OCI-LY3 (cell line): ENCODE measurements around the gene FYN.
"Not testable (repeated sequence)": the region's sequence is repeated elsewhere in the genome, so short reads cannot be mapped to it uniquely, and the experiment has no call there.

ENCODE experiments used
- H2AFZ ChIP-seq: fragments of 200-600, 300-600 bp; shearing (Covaris generic); 2 replicates; pipeline ENCODE4 v1.6.0; 2014; ENCODE audit warnings: antibody characterized with exemption, low read depth, low read length
- H3K27ac ChIP-seq: fragments of 200-600, 300-600 bp; sonication (generic); 2 replicates; pipeline ENCODE4 v1.5.1; 2014; ENCODE audit warnings: mild to moderate bottlenecking, low read length, moderate library complexity, mixed read lengths
- H3K27me3 ChIP-seq: fragments of 200-600, 300-600 bp; sonication (generic); 2 replicates; pipeline ENCODE4 v1.6.1; 2014; ENCODE audit warnings: low read depth, low read length, mixed read lengths
- H3K36me3 ChIP-seq: fragments of 200-600, 300-600 bp; sonication (generic); replicated peaks from 2 replicates; pipeline ENCODE3; 2014; ENCODE audit warnings: low read depth, low read length, mixed read lengths
- H3K4me1 ChIP-seq: fragments of 300-600, 200-600 bp; sonication (generic); 2 replicates; pipeline ENCODE4 v1.6.1; 2014; ENCODE audit warnings: low read length, mixed read lengths
- H3K4me2 ChIP-seq: fragments of 200-600, 300-600 bp; sonication (generic); 2 replicates; pipeline ENCODE4 v1.6.1; 2014; ENCODE audit warnings: low read length, mixed read lengths
- H3K4me3 ChIP-seq: fragments of 300-600, 200-600 bp; sonication (generic); 2 replicates; pipeline ENCODE4 v1.5.1; 2014; ENCODE audit warnings: antibody characterized with exemption, mild to moderate bottlenecking, low read length, moderate library complexity
- H3K79me2 ChIP-seq: fragments of 300-600, 200-600 bp; shearing (Covaris generic); 2 replicates; pipeline ENCODE4 v1.6.1; 2014; ENCODE audit warnings: mild to moderate bottlenecking, low read length, mixed read lengths
- H3K9ac ChIP-seq: fragments of 300-600, 200-600 bp; shearing (Covaris generic); 2 replicates; pipeline ENCODE4 v1.6.0; 2014; ENCODE audit warnings: mild to moderate bottlenecking, low read length, moderate library complexity
- H3K9me3 ChIP-seq: fragments of 200-600, 300-600 bp; shearing (Covaris generic); 2 replicates; pipeline ENCODE4 v1.6.1; 2014; ENCODE audit warnings: low read length, mixed read lengths; ENCODE audit not compliant: insufficient read depth
- H4K20me1 ChIP-seq: fragments of 200-600, 300-600 bp; sonication (generic); 2 replicates; pipeline ENCODE4 v1.6.1; 2016; ENCODE audit warnings: low read length, mixed read lengths; ENCODE audit not compliant: insufficient read depth
- EZH2phosphoT487 ChIP-seq: fragments of 200-600 bp; shearing (Covaris generic); IDR thresholded peaks from 2 replicates; pipeline ENCODE4 v1.6.1; 2018; ENCODE audit warnings: antibody characterized with exemption, mixed run types, low read depth
- TF ChIP-seq, protein P1 (sequence below): fragments of 200-600, 300-600 bp; sonication (generic); IDR thresholded peaks from 2 replicates; pipeline ENCODE4 v1.5.1; 2014; ENCODE audit warnings: antibody characterized with exemption, low read length, low read depth

The FYN gene

GRCh38 chr6:111792241-111792640, 81.0 kb downstream of the FYN start:
- no peaks in the 10 kb centered on the region for H3K79me2 ChIP-seq
- no peak overlapping the region for H3K9ac ChIP-seq
- TF ChIP-seq, protein P1, sequence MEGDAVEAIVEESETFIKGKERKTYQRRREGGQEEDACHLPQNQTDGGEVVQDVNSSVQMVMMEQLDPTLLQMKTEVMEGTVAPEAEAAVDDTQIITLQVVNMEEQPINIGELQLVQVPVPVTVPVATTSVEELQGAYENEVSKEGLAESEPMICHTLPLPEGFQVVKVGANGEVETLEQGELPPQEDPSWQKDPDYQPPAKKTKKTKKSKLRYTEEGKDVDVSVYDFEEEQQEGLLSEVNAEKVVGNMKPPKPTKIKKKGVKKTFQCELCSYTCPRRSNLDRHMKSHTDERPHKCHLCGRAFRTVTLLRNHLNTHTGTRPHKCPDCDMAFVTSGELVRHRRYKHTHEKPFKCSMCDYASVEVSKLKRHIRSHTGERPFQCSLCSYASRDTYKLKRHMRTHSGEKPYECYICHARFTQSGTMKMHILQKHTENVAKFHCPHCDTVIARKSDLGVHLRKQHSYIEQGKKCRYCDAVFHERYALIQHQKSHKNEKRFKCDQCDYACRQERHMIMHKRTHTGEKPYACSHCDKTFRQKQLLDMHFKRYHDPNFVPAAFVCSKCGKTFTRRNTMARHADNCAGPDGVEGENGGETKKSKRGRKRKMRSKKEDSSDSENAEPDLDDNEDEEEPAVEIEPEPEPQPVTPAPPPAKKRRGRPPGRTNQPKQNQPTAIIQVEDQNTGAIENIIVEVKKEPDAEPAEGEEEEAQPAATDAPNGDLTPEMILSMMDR = no peak
- no peak for TF ChIP-seq EZH2phosphoT487
- H3K27ac ChIP-seq = no peak overlapping the region
- H3K4me1 ChIP-seq = no peaks in the 10 kb centered on the region
- H4K20me1 ChIP-seq = no peaks in the 10 kb centered on the region
- H3K27me3 ChIP-seq = no peaks in the 10 kb centered on the region
- no peaks in the 10 kb centered on the region for H3K36me3 ChIP-seq
- H3K9me3 ChIP-seq = no peaks in the 10 kb centered on the region
- no peak overlapping the region for H3K4me2 ChIP-seq
- H3K4me3 ChIP-seq = no peak overlapping the region
- no peak overlapping the region for H2AFZ ChIP-seq

DNA sequence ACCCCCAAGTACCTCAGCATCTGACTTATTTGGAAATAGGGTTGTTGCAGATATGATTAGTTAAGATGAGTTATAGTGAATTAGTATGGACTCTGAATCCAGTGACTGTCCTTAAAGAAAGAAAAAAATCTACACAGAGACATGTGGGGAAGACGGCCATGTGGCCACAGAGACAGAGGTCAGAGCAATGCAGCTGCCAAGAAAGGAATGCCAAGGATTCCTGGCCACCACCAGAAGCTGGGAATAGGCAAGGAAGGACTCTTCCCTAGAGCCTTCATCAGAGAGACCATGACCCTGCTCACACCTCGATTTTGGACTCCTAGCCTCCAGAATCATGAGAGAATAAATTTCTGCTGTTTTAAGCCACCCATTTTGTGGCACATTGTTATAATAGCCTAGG, 81.8 kb downstream of the FYN start:
- H3K4me2 ChIP-seq = no peak overlapping the region
- H3K4me3 ChIP-seq = no peak overlapping the region
- no peak overlapping the region for H3K27ac ChIP-seq
- no peak for TF ChIP-seq EZH2phosphoT487
- TF ChIP-seq, protein P1 = no peak
- no peaks in the 10 kb centered on the region for H3K27me3 ChIP-seq
- no peaks in the 10 kb centered on the region for H3K36me3 ChIP-seq
- no peaks in the 10 kb centered on the region for H3K9me3 ChIP-seq
- H3K79me2 ChIP-seq = no peaks in the 10 kb centered on the region
- no peak overlapping the region for H3K9ac ChIP-seq
- H2AFZ ChIP-seq = no peak overlapping the region
- H3K4me1 ChIP-seq = no peaks in the 10 kb centered on the region
- H4K20me1 ChIP-seq = no peaks in the 10 kb centered on the region

- no peak for TF ChIP-seq EZH2phosphoT487
- TF ChIP-seq, protein P1 = no peak
- Histone ChIP-seq H3K4me2 (no peak overlapping the region), H4K20me1 (no peaks in the 10 kb centered on the region), H3K9ac (no peak overlapping the region), H3K79me2 (no peaks in the 10 kb centered on the region), H3K27ac (no peak overlapping the region), H3K36me3 (no peaks in the 10 kb centered on the region), H3K9me3 (no peaks in the 10 kb centered on the region), H3K4me1 (no peaks in the 10 kb centered on the region), H3K27me3 (no peaks in the 10 kb centered on the region), H3K4me3 (no peak overlapping the region), H2AFZ (no peak overlapping the region)
These were observed 83.7 kb downstream of the FYN start for GRCh38 chr6:111789598-111789997.

DNA sequence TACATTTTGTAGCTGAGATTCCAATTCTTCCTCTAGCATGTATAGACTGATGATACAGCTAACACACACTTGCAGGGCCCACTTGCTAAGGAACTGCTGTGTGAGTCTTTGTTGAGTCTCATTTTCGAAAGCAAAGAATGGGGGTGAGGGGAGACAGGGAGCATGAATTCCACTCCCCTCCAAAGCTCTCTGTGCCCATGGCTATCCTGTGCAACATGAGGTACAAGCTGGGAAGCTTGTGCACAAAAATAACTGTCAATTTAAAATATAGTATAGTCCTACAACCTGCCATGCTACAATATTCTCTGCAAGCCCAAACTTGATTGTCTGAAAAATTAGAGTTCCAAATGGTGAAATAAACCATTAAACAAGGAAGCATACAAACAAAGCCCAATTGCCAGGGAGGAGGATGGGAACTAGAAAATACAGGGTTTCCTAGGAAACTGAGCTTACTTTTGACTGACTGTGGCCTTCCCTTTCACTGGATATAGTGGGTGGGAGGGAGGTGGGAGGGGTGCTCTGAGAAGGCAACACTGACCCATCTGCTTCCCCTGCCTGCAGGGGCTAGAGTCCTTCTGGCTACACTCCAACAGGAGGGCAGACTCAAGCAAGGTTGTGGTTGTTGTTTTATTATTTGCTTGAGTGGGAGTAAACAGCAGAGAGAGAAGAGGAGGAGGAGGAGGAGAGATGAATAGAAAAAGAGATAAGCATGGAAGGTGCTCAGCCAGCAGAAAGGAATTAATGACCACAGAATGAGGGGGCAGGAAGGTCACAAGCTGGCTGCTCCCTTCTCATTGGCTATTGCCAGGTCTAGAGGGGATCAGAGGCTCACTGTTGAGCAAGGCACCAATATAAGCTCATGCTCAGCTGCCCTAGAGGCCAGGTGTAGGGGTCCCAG, 84.6 kb downstream of the FYN start:
- Histone ChIP-seq H3K36me3 (no peaks in the 10 kb centered on the region), H3K27me3 (no peaks in the 10 kb centered on the region), H4K20me1 (no peaks in the 10 kb centered on the region), H3K4me3 (no peak overlapping the region), H3K79me2 (no peaks in the 10 kb centered on the region), H3K4me2 (no peak overlapping the region), H3K4me1 (no peaks in the 10 kb centered on the region), H3K9ac (no peak overlapping the region), H3K27ac (no peak overlapping the region), H3K9me3 (no peaks in the 10 kb centered on the region), H2AFZ (no peak overlapping the region)
- TF ChIP-seq EZH2phosphoT487 = no peak
- TF ChIP-seq, protein P1 = no peak

- H3K27ac ChIP-seq, H3K79me2 ChIP-seq, H3K9me3 ChIP-seq, H3K36me3 ChIP-seq, H3K9ac ChIP-seq, H3K4me1 ChIP-seq, H3K27me3 ChIP-seq, H2AFZ ChIP-seq, H4K20me1 ChIP-seq, H3K4me2 ChIP-seq, H3K4me3 ChIP-seq: not testable (repeated sequence)
These were observed 87.1 kb downstream of the FYN start for GRCh38 chr6:111786151-111786550.
